Heart left ventricle (tissue), 13 donors: ENCODE data around the gene KCNH1.

Experiments used
- POLR2A ChIP-seq, 2 donors: fragments of 450-650 bp; IDR thresholded peaks; one replicate each; pipeline ENCODE4 v1.6.1; 2017; ENCODE audit warnings: antibody characterized with exemption in 2 of 2, mild to moderate bottlenecking in 2 of 2, moderate library complexity in 2 of 2
- TF ChIP-seq, protein P1 (sequence below), 12 donors: fragments of 200-600 bp; sonication (generic) in 4 of 12; IDR thresholded peaks; one replicate each; pipeline versions ENCODE4 v1.5.0 to v1.8.0; 2018 to 2022; ENCODE audit warnings: antibody characterized with exemption in 12 of 12, mild to moderate bottlenecking in 5 of 12
- donor health status: ischemic (EF 13 %, LVEDD 7.1; RV severe dilation, severe dysfunction).
- donor health status: DM: no; HTN: yes; CAD: no.
- donor health status: DM: no; HTN: no; CAD: no.
- donor health status: ischemic (EF 25% LVEDD 6.9; RV normal size, moderate dysfunction).
- donor health status: ischemic (EF 25% LVEDD 5.7; RV mildly dilated, moderate dysfunction).
- donor health status: ischemic (EF 35%, LVEDD 5.7; RV mildly dilated, moderate dysfunction).
- donor health status: nonischemic (EF 11% LVEDD 7.7; RV severe dilation, severe dysfunction).
- donor health status: DM: yes; HTN: yes; CAD: no.
- donor health status: PGD.
- donor health status: ischemic (EF 29% LVEDD 5.4; RV normal size, mild dysfunction).
- donor health status: nonischemic (EF 23%, LVEDD 6.1; RV moderate dilation, normal function).

DNA sequence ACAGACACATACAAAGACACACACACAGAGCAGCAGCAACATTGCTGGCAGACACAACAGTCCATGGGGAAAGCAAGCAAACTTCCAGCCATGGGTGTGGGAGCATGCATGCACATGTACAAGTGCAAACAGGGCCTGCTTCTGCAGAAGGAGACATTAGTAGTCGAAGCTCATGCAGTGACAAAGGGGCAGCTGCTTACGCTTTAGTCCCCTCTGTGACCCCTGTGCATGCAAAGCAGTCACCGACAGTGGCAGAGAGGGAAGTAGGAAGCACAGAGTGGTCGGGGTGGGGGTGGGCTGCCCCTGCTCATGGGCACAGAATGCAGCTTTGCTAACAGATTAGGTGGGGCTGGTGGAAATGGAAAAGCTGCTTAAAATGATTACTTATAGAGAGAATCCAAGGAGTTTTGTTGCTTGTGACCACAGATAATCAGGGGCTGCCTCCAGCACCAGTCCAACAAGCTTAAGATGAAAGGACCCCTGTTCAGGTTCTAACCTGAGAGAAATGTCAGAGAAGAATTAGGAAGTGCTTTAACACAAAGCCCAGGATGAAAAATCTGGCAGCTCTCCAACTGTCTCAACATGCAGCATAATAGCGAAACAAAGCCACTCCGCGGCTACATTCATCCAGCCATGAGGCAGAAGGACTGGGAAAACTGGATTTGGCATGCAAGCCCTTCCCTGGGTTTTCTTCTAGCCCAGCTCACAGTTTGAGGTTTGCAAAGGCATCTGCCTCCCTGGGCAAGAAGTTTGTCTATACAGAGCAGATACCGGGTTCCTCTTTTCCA lies 378.9 kb downstream of the KCNH1 start:
- TF ChIP-seq, protein P1, sequence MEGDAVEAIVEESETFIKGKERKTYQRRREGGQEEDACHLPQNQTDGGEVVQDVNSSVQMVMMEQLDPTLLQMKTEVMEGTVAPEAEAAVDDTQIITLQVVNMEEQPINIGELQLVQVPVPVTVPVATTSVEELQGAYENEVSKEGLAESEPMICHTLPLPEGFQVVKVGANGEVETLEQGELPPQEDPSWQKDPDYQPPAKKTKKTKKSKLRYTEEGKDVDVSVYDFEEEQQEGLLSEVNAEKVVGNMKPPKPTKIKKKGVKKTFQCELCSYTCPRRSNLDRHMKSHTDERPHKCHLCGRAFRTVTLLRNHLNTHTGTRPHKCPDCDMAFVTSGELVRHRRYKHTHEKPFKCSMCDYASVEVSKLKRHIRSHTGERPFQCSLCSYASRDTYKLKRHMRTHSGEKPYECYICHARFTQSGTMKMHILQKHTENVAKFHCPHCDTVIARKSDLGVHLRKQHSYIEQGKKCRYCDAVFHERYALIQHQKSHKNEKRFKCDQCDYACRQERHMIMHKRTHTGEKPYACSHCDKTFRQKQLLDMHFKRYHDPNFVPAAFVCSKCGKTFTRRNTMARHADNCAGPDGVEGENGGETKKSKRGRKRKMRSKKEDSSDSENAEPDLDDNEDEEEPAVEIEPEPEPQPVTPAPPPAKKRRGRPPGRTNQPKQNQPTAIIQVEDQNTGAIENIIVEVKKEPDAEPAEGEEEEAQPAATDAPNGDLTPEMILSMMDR (IDR thresholded peaks at IDR 0.05): no peak
- TF ChIP-seq POLR2A (IDR thresholded peaks at IDR 0.05): no peak
